SK-N-SH treated with all-trans-retinoic acid at 6 μM for 48 hours (cell line): ENCODE measurements around the gene TMEM127.

Source experiments
- ARNTL ChIP-seq: fragments of 450-650 bp; formaldehyde crosslinking; IDR thresholded peaks from 2 replicates; pipeline ENCODE4 v1.5.0; 2020; ENCODE audit warnings: low read depth, mild to moderate bottlenecking, moderate library complexity, borderline replicate concordance
- BACH2 ChIP-seq: fragments of 250-450 bp; sonication (Bioruptor Pico); IDR thresholded peaks from 2 replicates; pipeline ENCODE4 v1.9.0; 2021; ENCODE audit warnings: mild to moderate bottlenecking, borderline replicate concordance
- CSRNP3 ChIP-seq: fragments of 250-450 bp; sonication (Bioruptor Pico); IDR thresholded peaks from 2 replicates; pipeline ENCODE4 v1.5.1; 2021; ENCODE audit warnings: mild to moderate bottlenecking, moderate library complexity
- GLIS3 ChIP-seq: fragments of 250-450 bp; sonication (Bioruptor Pico); IDR thresholded peaks from 2 replicates; pipeline ENCODE4 v1.5.0; 2020; ENCODE audit warnings: mild to moderate bottlenecking, moderate library complexity
- PATZ1 ChIP-seq: fragments of 250-450 bp; sonication (Bioruptor Pico); IDR thresholded peaks from 2 replicates; pipeline ENCODE4 v1.8.0; 2020; ENCODE audit warnings: mild to moderate bottlenecking, moderate library complexity, borderline replicate concordance
- RARB ChIP-seq: fragments of 250-450 bp; sonication (Bioruptor Pico); IDR thresholded peaks from 2 replicates; pipeline ENCODE4 v1.8.0; 2021; ENCODE audit warnings: mild to moderate bottlenecking, moderate library complexity
- ZFP3 ChIP-seq: fragments of 250-450 bp; sonication (Bioruptor Pico); IDR thresholded peaks from 2 replicates; pipeline ENCODE4 v1.5.0; 2020; ENCODE audit warnings: mild to moderate bottlenecking, moderate library complexity
- ZNF70 ChIP-seq: fragments of 450-650 bp; formaldehyde crosslinking; IDR thresholded peaks from 2 replicates; pipeline ENCODE4 v1.5.0; 2020; ENCODE audit warnings: mild to moderate bottlenecking, moderate library complexity

- TF ChIP-seq PATZ1 (CRISPR knock-in tag) (no peak), CSRNP3 (CRISPR knock-in tag) (no peak), ARNTL (CRISPR knock-in tag) (no peak), ZNF70 (no peak), BACH2 (CRISPR knock-in tag) (no peak), RARB (CRISPR knock-in tag) (no peak), GLIS3 (CRISPR knock-in tag) (no peak), ZFP3 (CRISPR knock-in tag) (no peak)
Observed at GRCh38 chr2:96250188-96250587, 15.6 kb downstream of the TMEM127 start.
